ENCODE data around the gene DENND2D.
"Not testable (repeated sequence)": the region's sequence is repeated elsewhere in the genome, so short reads cannot be mapped to it uniquely, and the experiment has no call there.

The DENND2D gene

GRCh38 chr1:111221633-111222291, 21.3 kb upstream of the DENND2D start:
- peak in 3 of 56 donors; percentile 8 to 36 (median 19) for DNase-seq

- DNase-seq: no peak
Observed at GRCh38 chr1:111221276-111221632, 20.8 kb upstream of the DENND2D start.

DNA sequence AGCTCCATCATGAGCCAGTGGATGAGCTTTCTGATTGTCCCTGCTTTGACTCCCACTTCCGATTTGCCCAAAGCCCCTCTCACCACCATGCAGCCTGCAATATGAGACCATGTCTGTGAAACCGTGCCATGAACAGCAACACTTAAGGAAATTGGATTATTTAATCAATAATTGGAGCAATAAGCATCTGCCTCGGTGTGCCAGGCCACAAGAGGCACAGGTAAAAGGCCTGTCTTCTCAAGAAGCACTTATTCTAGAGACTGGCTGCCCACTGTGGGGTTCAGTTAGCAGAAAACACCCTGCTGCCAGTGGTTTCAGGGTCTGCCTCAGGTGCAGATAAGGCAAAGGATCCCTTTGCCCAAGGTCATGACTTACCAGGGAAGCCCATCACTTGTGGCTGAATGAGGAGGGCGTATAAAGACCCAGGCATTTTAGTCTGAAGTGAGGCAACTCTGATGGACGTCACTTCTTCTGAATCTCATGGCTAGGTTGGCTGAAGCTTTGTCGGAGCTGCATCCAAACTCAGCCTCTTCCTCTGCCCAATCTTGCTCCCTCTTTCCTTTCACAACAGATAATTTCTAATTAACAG, 19.9 kb upstream of the DENND2D start:
- DNase-seq: no peak

GRCh38 chr1:111219557-111220286, 19.3 kb upstream of the DENND2D start:
- peak in 12 of 56 donors; percentile 5 to 52 (median 21) for DNase-seq

DNA sequence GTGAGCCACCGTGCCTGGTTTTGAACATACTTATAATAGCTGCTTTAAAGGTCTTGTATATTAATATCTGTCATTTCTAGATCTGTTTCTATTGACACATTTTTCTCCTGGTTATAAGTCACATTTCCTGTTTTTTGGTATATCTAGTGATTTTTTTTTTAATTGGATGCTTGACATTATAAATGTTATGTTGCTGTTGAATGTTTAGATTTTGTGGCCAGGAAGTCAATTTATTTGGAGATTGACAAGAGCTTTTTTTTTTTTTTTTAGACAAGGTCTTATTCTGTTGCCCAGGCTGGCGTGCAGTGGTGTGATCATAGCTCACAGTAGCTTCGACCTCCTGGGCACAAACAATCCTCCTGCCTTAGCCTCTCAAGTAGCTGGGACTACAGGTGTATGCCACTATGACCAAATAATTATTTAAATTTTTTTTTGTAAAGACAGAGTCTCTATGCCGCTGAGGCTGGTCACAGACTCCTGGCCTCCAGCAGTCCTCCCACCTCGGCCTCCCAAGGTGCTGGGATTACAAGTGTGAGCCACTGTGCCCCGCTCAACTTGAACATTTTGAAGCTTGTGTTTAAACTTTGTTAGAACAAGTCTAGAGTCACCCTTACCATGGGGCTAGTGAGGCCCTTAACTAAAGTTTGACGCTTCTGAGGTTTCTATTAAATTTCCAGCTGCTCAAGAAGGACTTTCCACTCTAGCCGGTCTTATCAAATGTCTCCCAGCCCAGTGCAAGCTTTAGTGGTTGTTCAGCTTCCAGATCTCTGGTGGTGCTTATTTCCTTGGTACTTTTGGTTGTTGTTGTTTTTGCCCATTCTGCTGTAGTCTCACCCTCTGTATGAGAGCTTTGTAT, 18.5 kb upstream of the DENND2D start:
- no peak for DNase-seq

- DNase-seq: no peak
Observed at GRCh38 chr1:111217183-111217910, 16.9 kb upstream of the DENND2D start.

DNA sequence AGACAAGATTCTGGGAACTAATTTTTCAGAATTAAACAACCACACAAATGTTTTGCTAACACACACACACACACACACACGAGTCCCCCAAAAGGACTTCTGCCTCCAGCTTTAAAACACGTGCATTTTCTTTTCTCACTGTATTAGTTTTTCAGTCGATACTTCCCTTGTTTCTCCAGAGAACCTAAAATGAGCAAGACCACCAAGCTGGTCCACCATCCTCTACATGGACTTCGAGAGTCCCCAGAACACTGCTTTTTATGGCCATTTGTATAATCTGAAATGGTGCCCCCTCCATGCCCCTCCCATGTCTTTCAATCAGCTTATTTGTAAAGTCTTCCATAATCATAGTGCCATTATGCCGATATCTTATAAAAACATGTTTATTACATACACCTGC, 16.3 kb upstream of the DENND2D start:
- DNase-seq: no peak

- DNase-seq: not testable (repeated sequence)
Observed at GRCh38 chr1:111215285-111215684, 14.8 kb upstream of the DENND2D start.

DNA sequence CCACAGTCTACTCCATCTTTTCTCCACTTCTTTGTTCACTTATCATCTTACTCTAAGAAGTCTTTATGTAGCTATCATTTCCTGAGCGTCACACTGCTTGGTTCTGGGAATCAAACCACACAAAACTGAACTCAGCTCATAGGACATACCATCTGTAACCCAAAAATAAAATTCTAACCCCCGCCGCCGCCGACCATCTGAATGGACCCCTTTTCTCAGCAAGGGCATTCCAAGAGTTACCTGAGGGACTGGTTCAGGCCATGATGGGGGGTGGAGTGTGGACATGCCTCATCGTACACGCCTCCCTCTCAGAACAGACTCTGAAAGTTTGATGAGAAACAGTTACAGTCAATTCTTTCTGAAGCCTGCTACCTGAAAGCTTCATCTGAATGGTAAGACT, 14.4 kb upstream of the DENND2D start:
- no peak for DNase-seq

- DNase-seq: no peak
Observed at GRCh38 chr1:111214074-111214801, 13.8 kb upstream of the DENND2D start.

DNA sequence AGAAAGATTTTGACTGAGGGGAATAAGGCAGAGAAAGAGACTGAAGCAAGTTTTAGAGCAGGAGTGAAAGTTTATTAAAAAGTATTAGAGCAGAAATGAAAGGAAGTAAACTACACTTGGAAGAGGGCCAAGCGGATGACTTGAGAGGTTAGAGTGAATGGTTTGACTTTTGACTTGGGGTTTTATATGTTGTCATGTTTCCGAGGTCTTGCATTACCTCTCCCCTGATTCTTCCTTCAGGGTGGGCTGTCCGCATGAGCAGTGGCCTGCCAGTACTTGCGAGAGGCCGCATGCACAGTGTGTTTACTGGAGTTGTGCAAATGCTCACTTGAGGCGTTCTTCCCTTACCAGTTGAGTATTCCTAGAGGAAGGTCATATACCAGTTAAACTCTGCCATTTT, 13.0 kb upstream of the DENND2D start:
- DNase-seq: no peak

GRCh38 chr1:111212634-111213335, 12.3 kb upstream of the DENND2D start:
- DNase-seq: no peak

DNA sequence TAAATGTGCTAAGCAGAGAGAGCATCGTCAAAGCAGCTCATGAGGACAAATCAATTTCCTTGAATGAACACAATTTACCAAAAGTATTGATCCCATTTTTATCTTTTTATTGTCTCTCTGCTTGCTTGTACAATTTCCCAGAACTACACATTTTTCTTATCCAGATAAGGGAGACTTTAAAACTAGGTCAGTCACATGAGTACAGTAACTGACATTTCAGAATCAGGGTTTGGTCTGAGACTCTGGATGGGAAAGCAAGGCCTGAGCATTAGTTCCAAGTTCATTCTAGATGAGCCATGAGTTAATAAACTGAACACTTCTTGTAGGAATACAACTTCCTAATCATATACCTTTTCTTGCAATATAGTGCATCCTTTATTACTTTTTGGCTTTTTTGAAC, 11.5 kb upstream of the DENND2D start:
- no peak for DNase-seq

DNA sequence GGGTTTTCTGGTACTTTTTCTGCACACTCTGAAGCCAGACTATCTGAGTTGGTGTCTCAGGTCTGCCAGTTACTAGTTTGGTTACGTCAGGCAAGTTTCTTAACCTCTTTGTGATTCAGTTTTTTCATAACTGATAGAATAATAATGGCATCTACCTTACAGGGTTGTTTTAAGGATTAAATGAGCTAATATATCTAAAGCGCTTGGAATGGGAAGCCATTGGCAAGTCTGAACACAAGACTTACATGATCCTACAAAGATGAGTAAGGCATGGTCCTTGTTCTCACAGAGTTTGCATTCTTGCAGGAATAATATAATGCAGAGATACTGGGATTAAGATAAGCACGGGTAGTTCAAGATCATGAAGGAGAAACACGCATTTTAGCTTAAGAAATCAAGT, 9.2 kb upstream of the DENND2D start:
- no peak for DNase-seq

- no peak for DNase-seq
Observed at GRCh38 chr1:111208921-111209320, 8.5 kb upstream of the DENND2D start.

GRCh38 chr1:111205714-111206050, 5.2 kb upstream of the DENND2D start:
- DNase-seq: no peak

GRCh38 chr1:111204983-111205713, 4.7 kb upstream of the DENND2D start:
- DNase-seq: no peak

- peak in 2 of 56 donors; percentile 32 to 62 for DNase-seq
Observed at GRCh38 chr1:111204201-111204982, 3.9 kb upstream of the DENND2D start.

Measured in amygdala (tissue), 56 donors.